Mesothelial cell of epicardium (in vitro differentiated cells): ENCODE data around the gene SERINC2. TPM values are rescaled to one million over a fixed set of nuclear protein-coding genes. Genes with fewer than 3 reads are reported as not detected.

Experiments
- DNase-seq, 2 experiments: peaks; one replicate each; pipeline ENCODE4 v3.0.0; 2021; ENCODE audit warnings: low spot score in 2 of 2; ENCODE audit not compliant: unreplicated experiment in 2 of 2
- H3K27ac Mint-ChIP-seq: 2 replicates; pipeline ENCODE4 v1.8.0; 2021; ENCODE audit warnings: mixed read lengths
- H3K27me3 Mint-ChIP-seq: 2 replicates; pipeline ENCODE4 v1.8.0; 2021; ENCODE audit warnings: low read depth, mixed read lengths
- H3K36me3 Mint-ChIP-seq: 2 replicates; pipeline ENCODE4 v1.8.0; 2021; ENCODE audit warnings: mixed read lengths
- H3K4me1 Mint-ChIP-seq: 2 replicates; pipeline ENCODE4 v1.8.0; 2021; ENCODE audit warnings: mixed read lengths
- H3K4me3 Mint-ChIP-seq: 2 replicates; pipeline ENCODE4 v1.8.0; 2021; ENCODE audit warnings: mild to moderate bottlenecking, moderate library complexity, mixed read lengths
- H3K9me3 Mint-ChIP-seq: 2 replicates; pipeline ENCODE4 v1.8.0; 2021; ENCODE audit warnings: mixed read lengths
- CTCF ChIP-seq: fragments of 200-600 bp; sonication (generic); IDR thresholded peaks from one replicate; pipeline ENCODE4 v1.5.0; 2021; ENCODE audit warnings: antibody characterized with exemption; ENCODE audit not compliant: unreplicated experiment
- total RNA-seq: library from RNA; stranded (reverse); gene quantifications from 3 replicates; pipeline ENCODE4 v1.2.1, GENCODE V29; 2021

Gene SERINC2
- total RNA-seq, 1 donor from 2014 or later, result 45.4 TPM

- Mint-ChIP-seq H3K4me3 (no peak overlapping the region), H3K4me1 (no peaks in the 10 kb centered on the region), H3K9me3 (peaks cover 7% of the 10 kb centered on the region), H3K27me3 (no peaks in the 10 kb centered on the region), H3K27ac (no peak overlapping the region), H3K36me3 (no peaks in the 10 kb centered on the region)
- no peak for TF ChIP-seq CTCF
- no peak for DNase-seq
Observed at GRCh38 chr1:31439276-31439675, 26.3 kb downstream of the SERINC2 start.

- no peaks in the 10 kb centered on the region for H3K4me1 Mint-ChIP-seq
- no peak for DNase-seq
- no peaks in the 10 kb centered on the region for H3K27me3 Mint-ChIP-seq
- no peak for TF ChIP-seq CTCF
- H3K27ac Mint-ChIP-seq, result no peak overlapping the region
- H3K36me3 Mint-ChIP-seq, result no peaks in the 10 kb centered on the region
- H3K4me3 Mint-ChIP-seq, result no peak overlapping the region
- H3K9me3 Mint-ChIP-seq, result peaks cover 7% of the 10 kb centered on the region
Observed at GRCh38 chr1:31441073-31441472, 28.1 kb downstream of the SERINC2 start.

GRCh38 chr1:31441558-31441957 is 28.5 kb downstream of the SERINC2 start:
- Mint-ChIP-seq H3K36me3 (no peaks in the 10 kb centered on the region), H3K4me3 (no peak overlapping the region), H3K4me1 (no peaks in the 10 kb centered on the region), H3K27ac (no peak overlapping the region), H3K27me3 (no peaks in the 10 kb centered on the region), H3K9me3 (peaks cover 7% of the 10 kb centered on the region)
- no peak for TF ChIP-seq CTCF
- DNase-seq, result no peak

- H3K4me3 Mint-ChIP-seq, result no peak overlapping the region
- H3K36me3 Mint-ChIP-seq, result no peaks in the 10 kb centered on the region
- peaks cover 7% of the 10 kb centered on the region for H3K9me3 Mint-ChIP-seq
- H3K4me1 Mint-ChIP-seq, result no peaks in the 10 kb centered on the region
- no peak for TF ChIP-seq CTCF
- no peak overlapping the region for H3K27ac Mint-ChIP-seq
- no peak for DNase-seq
- no peaks in the 10 kb centered on the region for H3K27me3 Mint-ChIP-seq
Observed at GRCh38 chr1:31441970-31442647, 29.1 kb downstream of the SERINC2 start.

- no peaks in the 10 kb centered on the region for H3K27me3 Mint-ChIP-seq
- no peak overlapping the region for H3K27ac Mint-ChIP-seq
- no peak for TF ChIP-seq CTCF
- H3K4me1 Mint-ChIP-seq, result no peaks in the 10 kb centered on the region
- no peak for DNase-seq
- H3K9me3 Mint-ChIP-seq, result peaks cover 7% of the 10 kb centered on the region
- H3K36me3 Mint-ChIP-seq, result no peaks in the 10 kb centered on the region
- no peak overlapping the region for H3K4me3 Mint-ChIP-seq
Observed at GRCh38 chr1:31442648-31442994, 29.6 kb downstream of the SERINC2 start.

GRCh38 chr1:31443673-31444072 is 30.7 kb downstream of the SERINC2 start:
- DNase-seq, result no peak

More at GRCh38 chr1:31443673-31444072, 30.7 kb downstream of the SERINC2 start:
- Mint-ChIP-seq H3K4me1 (no peaks in the 10 kb centered on the region), H3K36me3 (no peaks in the 10 kb centered on the region), H3K4me3 (no peak overlapping the region), H3K9me3 (peaks cover 7% of the 10 kb centered on the region), H3K27ac (no peak overlapping the region), H3K27me3 (peaks cover 3% of the 10 kb centered on the region)
- TF ChIP-seq CTCF, result no peak
